Gastroesophageal sphincter (tissue), 4 donors: Measurements from ENCODE around the gene MACF1. TPM values are rescaled to one million over a fixed set of nuclear protein-coding genes. Genes with fewer than 3 reads are reported as not detected.
A peak's percentile ranks its signal among the peaks of the same experiment; 100 is the strongest.

Source experiments
- ATAC-seq: fragments of 150-250 bp; one replicate; pipeline ENCODE4 v1.9.1; 2016; ENCODE audit warnings: mild to moderate bottlenecking, moderate library complexity
- H3K27ac ChIP-seq, 4 donors: fragments of 200-600 bp; sonication (generic) in 3 of 4; 1 replicate in 3 of 4; 2 replicates in 1 of 4; pipeline ENCODE4 v1.5.1; 2016 to 2019
- H3K27me3 ChIP-seq: fragments of 200-600 bp; sonication (generic); one replicate; pipeline ENCODE4 v1.5.1; 2019
- H3K36me3 ChIP-seq, 2 donors: fragments of 200-600 bp; sonication (generic); one replicate each; pipeline ENCODE4 v1.5.1; 2019; ENCODE audit warnings: control low read depth in 1 of 2
- H3K4me1 ChIP-seq, 3 donors: fragments of 200-600 bp; sonication (generic); 1 replicate in 2 of 3; 2 replicates in 1 of 3; pipeline ENCODE4 v1.5.1; 2016 to 2019; ENCODE audit warnings: control low read depth in 2 of 3
- H3K4me3 ChIP-seq, 2 donors: fragments of 200-600 bp; sonication (generic); one replicate each; pipeline ENCODE4 v1.5.1; 2019; ENCODE audit warnings: mild to moderate bottlenecking in 1 of 2, moderate library complexity in 1 of 2
- H3K9me3 ChIP-seq, 3 donors: fragments of 200-600 bp; sonication (generic); one replicate each; pipeline ENCODE4 v1.5.1; 2017 to 2019; ENCODE audit warnings: control low read depth in 2 of 3
- EP300 ChIP-seq: sonication (generic); formaldehyde crosslinking; IDR thresholded peaks from one replicate; pipeline ENCODE4 v1.6.1; 2017; ENCODE audit warnings: antibody characterized with exemption, mild to moderate bottlenecking
- POLR2A ChIP-seq, 2 donors: fragments of 450-650 bp; IDR thresholded peaks; one replicate each; pipeline ENCODE4 v1.6.1; 2017; ENCODE audit warnings: antibody characterized with exemption in 2 of 2, mild to moderate bottlenecking in 2 of 2, moderate library complexity in 1 of 2
- POLR2AphosphoS5 ChIP-seq: sonication (generic); formaldehyde crosslinking; IDR thresholded peaks from one replicate; pipeline ENCODE4 v1.6.1; 2017; ENCODE audit warnings: antibody characterized with exemption
- WGBS, 2 donors: methylation state at CpG; one replicate each; pipeline ENCODE4 v1.1.5; 2018; ENCODE audit warnings: low coverage in 1 of 2; 5-methylcytosine and 5-hydroxymethylcytosine counted together
- total RNA-seq, 4 donors: library from RNA; depleted of rRNA; stranded (reverse); fragments of >200 nt; gene quantifications; one replicate each; pipeline ENCODE4 v1.1.0, GENCODE V29; 2016
- TF ChIP-seq, protein P1 (sequence below), 4 experiments: fragments of 200-600 bp in 2 of 4; fragments of 450-650 bp in 2 of 4; sonication (generic) in 1 of 4; IDR thresholded peaks; one replicate each; pipeline ENCODE4 v1.5.1; 2017 to 2019; ENCODE audit warnings: antibody characterized with exemption in 4 of 4, mild to moderate bottlenecking in 2 of 4, moderate library complexity in 2 of 4

Gene MACF1
- total RNA-seq, 4 donors from 2014 or later = 454 to 752 (median 541) TPM

DNA sequence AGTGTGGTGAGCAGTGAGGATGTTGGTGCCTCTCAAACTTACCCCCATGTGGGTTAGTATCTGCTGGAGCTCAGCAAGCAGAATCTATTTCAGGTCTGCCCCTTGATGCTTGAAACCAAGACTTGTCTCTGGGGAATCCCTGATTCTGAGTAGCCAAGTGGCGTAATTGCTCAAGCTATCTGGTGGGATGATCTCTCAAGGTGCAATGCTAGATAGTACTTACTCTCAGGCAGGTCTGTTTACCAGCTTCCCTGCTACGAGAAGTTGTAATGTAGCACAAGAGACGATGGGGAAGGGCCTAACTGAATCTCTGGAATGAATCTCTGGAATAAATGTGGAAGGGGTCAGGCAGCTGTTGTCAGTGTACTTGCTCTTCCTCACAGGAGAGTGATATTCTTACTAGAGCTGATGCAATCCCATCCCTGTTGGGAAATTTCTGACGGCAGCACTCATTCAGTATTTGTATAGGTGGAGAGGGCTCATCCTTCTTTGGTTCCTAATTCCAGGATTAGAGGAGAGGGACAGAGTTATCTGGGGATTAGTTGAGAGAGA lies 65.4 kb downstream of the MACF1 start:
- Histone ChIP-seq H3K9me3 (no peaks in the 10 kb centered on the region), H3K27me3 (no peaks in the 10 kb centered on the region), H3K27ac (peak overlapping the region; percentile 84 to 94 (median 86)), H3K36me3 (no peaks in the 10 kb centered on the region), H3K4me1 (peaks cover 21 to 87% (median 47%) of the 10 kb centered on the region in 3 donors), H3K4me3 (peak overlapping the region; percentile 13 to 44)
- ATAC-seq = peak; percentile 78
- TF ChIP-seq POLR2AphosphoS5 = no peak
- TF ChIP-seq EP300 = no peak
- TF ChIP-seq POLR2A (IDR thresholded peaks at IDR 0.05) = no peak
- TF ChIP-seq, protein P1, sequence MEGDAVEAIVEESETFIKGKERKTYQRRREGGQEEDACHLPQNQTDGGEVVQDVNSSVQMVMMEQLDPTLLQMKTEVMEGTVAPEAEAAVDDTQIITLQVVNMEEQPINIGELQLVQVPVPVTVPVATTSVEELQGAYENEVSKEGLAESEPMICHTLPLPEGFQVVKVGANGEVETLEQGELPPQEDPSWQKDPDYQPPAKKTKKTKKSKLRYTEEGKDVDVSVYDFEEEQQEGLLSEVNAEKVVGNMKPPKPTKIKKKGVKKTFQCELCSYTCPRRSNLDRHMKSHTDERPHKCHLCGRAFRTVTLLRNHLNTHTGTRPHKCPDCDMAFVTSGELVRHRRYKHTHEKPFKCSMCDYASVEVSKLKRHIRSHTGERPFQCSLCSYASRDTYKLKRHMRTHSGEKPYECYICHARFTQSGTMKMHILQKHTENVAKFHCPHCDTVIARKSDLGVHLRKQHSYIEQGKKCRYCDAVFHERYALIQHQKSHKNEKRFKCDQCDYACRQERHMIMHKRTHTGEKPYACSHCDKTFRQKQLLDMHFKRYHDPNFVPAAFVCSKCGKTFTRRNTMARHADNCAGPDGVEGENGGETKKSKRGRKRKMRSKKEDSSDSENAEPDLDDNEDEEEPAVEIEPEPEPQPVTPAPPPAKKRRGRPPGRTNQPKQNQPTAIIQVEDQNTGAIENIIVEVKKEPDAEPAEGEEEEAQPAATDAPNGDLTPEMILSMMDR (IDR thresholded peaks at IDR 0.05) = no peak
- WGBS, 2 donors = 17 to 32% methylated on average over 3 of the region's 4 CpGs

DNA sequence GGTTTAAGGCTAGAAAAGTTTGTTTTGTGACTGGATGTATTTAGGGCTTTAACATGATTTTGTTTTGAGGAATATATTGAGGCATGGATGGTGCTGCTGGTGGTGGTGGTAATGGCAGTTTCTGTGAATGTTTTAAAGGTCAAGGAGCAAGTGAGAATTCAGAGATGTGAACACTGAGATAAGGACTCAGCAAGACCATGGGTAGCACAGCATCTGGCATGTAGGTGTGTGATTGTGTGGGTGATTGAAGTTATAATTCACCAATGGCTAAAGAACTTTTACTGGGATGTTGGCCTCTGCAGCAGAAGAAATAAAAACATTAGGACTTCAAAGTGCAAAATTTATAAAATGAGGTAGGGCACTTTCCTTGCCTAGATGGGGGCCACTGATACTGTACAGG lies 65.9 kb downstream of the MACF1 start:
- Histone ChIP-seq H3K27me3 (no peaks in the 10 kb centered on the region), H3K27ac (peak overlapping the region; percentile 84 to 94 (median 86)), H3K9me3 (no peaks in the 10 kb centered on the region), H3K36me3 (no peaks in the 10 kb centered on the region), H3K4me3 (peak overlapping the region; percentile 13 to 44), H3K4me1 (peaks cover 21 to 88% (median 47%) of the 10 kb centered on the region in 3 donors)
- ATAC-seq = no peak
- TF ChIP-seq, protein P1 (IDR thresholded peaks at IDR 0.05) = no peak
- no peak for TF ChIP-seq EP300
- TF ChIP-seq POLR2AphosphoS5 = no peak
- no peak for TF ChIP-seq POLR2A (IDR thresholded peaks at IDR 0.05)

DNA sequence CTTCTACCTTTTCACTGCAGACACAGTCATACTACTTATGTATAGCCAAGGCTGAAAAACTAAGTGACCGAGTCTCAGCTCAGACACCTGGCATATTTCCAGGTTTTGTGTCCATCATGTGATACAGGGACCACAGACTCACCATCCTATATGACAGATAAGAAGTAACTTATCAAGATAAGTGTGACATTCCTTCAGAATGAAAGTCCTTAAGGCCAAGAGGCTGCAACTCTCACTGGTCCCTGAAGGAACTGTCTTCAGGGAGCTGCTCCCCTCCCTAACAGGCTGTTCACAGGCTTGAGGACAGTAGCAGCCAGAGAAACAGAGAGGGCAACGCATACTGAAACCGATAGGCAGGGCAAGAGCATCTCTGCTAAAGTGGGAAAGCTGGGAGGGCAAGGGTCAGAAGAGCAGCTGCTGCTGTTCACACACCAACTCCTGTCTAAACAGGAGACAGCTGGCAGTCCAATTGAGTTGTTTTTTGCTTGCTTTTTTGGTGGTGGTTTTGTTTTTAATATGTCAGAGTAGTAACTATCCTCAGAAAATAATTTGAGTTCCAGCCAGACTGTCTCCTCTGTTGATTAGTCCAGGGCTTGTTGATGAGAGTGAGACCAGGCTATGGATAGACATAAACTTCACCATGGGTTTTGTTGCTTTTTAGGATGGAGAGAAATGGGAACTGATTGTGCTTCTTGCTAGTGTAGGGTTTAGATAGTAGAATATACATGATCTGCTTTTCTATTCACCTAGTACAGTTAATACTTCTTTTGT lies 67.7 kb downstream of the MACF1 start:
- Histone ChIP-seq H3K27me3 (no peaks in the 10 kb centered on the region), H3K36me3 (no peaks in the 10 kb centered on the region), H3K4me3 (no peak overlapping the region), H3K9me3 (no peaks in the 10 kb centered on the region), H3K27ac (peak overlapping the region; percentile 2 to 87 (median 84)), H3K4me1 (peaks cover 21 to 87% (median 43%) of the 10 kb centered on the region in 3 donors)
- TF ChIP-seq, protein P1 (IDR thresholded peaks at IDR 0.05) = no peak
- TF ChIP-seq POLR2A (IDR thresholded peaks at IDR 0.05) (no peak), EP300 (no peak), POLR2AphosphoS5 (no peak)
- no peak for ATAC-seq
- 17 to 28% methylated on average over 1 to 3 of the region's 3 CpGs for WGBS, 2 donors

DNA sequence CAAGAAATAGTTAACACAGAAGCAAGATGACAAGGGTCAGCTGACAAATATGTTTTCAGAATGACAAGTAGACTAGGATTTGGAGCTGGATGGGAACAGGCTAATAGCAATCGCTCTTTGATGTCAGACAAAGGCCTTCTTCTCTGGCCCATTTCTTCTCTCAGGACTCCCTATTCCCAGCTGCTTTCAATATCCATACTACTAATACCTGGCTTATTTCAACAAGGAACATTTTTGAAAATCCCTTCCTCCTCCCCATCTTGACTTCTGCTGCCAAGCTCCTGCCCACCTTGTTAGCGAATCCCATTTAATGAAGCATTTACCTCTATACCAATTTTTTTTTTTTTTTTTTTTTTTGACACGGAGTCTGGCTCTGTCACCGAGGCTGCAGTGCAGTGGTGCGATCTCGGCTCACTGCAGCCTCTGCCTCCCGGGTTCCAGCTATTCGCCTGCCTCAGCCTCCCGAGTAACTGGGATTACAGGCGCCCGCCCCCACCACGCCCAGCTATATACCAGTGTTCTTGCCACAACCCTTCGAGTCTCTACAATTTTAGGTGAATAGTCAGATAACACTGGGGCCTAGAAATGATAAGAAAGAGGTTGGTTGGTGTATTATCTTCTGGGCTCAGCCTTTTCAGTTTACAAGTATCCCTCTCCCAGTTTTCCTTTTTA lies 68.4 kb downstream of the MACF1 start:
- Histone ChIP-seq H3K4me1 (peaks cover 15 to 86% (median 41%) of the 10 kb centered on the region in 3 donors), H3K27me3 (no peaks in the 10 kb centered on the region), H3K27ac (peak overlapping the region; percentile 47 to 87 (median 84)), H3K9me3 (no peaks in the 10 kb centered on the region), H3K36me3 (no peaks in the 10 kb centered on the region), H3K4me3 (no peak overlapping the region)
- TF ChIP-seq POLR2A (IDR thresholded peaks at IDR 0.05) (no peak), EP300 (no peak), POLR2AphosphoS5 (no peak)
- TF ChIP-seq, protein P1 (IDR thresholded peaks at IDR 0.05) = no peak
- ATAC-seq = no peak
- 52 to 81% methylated on average over 2 to 7 of the region's 13 CpGs for WGBS, 2 donors
